Spleen (tissue), 11 donors: ENCODE measurements around the gene MYO9A. TPM values are rescaled to one million over a fixed set of nuclear protein-coding genes. Genes with fewer than 3 reads are reported as not detected.

Experiments used
- DNase-seq: peaks from one replicate; pipeline ENCODE4 v3.0.0-alpha.2; 2020
- H3K27ac ChIP-seq, 8 donors: fragments of 200-600 bp; sonication (generic) in 7 of 8; 1 replicate in 4 of 8; 2 replicates in 4 of 8; pipeline versions ENCODE4 v1.5.0 to v1.8.0; 2016 to 2021; ENCODE audit warnings: inconsistent platforms in 4 of 8, mild to moderate bottlenecking in 4 of 8, moderate library complexity in 1 of 8
- H3K27me3 ChIP-seq, 7 donors: fragments of 200-600 bp; sonication (generic) in 6 of 7; replicated peaks in 1 of 7; 1 replicate in 4 of 7; 2 replicates in 3 of 7; pipeline versions ENCODE4 v1.5.0 to v1.8.0; 2016 to 2021; ENCODE audit warnings: inconsistent platforms in 3 of 7, mild to moderate bottlenecking in 1 of 7
- H3K36me3 ChIP-seq, 6 donors: fragments of 200-600 bp; sonication (generic) in 5 of 6; 1 replicate in 4 of 6; 2 replicates in 2 of 6; pipeline versions ENCODE4 v1.5.0 to v1.8.0; 2016 to 2021; ENCODE audit warnings: inconsistent platforms in 2 of 6
- H3K4me1 ChIP-seq, 6 donors: fragments of 200-600 bp; sonication (generic) in 5 of 6; 1 replicate in 3 of 6; 2 replicates in 3 of 6; pipeline versions ENCODE4 v1.5.0 to v1.8.0; 2016 to 2021; ENCODE audit warnings: inconsistent platforms in 3 of 6
- H3K4me3 ChIP-seq, 8 donors: fragments of 200-600 bp; sonication (generic) in 7 of 8; 1 replicate in 4 of 8; 2 replicates in 4 of 8; pipeline versions ENCODE4 v1.5.0 to v1.8.0; 2016 to 2021; ENCODE audit warnings: inconsistent platforms in 4 of 8, mild to moderate bottlenecking in 4 of 8, moderate library complexity in 2 of 8
- H3K9me3 ChIP-seq, 8 donors: fragments of 200-600 bp; sonication (generic) in 7 of 8; 1 replicate in 4 of 8; 2 replicates in 4 of 8; pipeline versions ENCODE4 v1.5.0 to v1.8.0; 2016 to 2021; ENCODE audit warnings: inconsistent platforms in 4 of 8
- CTCF ChIP-seq, 11 experiments: fragments of 200-600 bp in 7 of 11; fragments of 450-650 bp in 4 of 11; sonication (generic) in 4 of 11; IDR thresholded peaks in 8 of 11; conservative IDR thresholded peaks in 3 of 11; 1 replicate in 7 of 11; 2 replicates in 4 of 11; pipeline versions ENCODE4 v1.4.0 to v1.8.0; 2016 to 2021; ENCODE audit warnings: antibody characterized with exemption in 11 of 11, inconsistent platforms in 4 of 11, mild to moderate bottlenecking in 1 of 11
- POLR2A ChIP-seq, 3 donors: fragments of 450-650 bp; IDR thresholded peaks; one replicate each; pipeline ENCODE4 v1.5.1; 2017; ENCODE audit warnings: antibody characterized with exemption in 3 of 3, mild to moderate bottlenecking in 1 of 3
- POLR2AphosphoS5 ChIP-seq, 3 donors: sonication (generic); formaldehyde crosslinking; IDR thresholded peaks; one replicate each; pipeline ENCODE4 v1.5.1; 2017; ENCODE audit warnings: antibody characterized with exemption in 3 of 3
- WGBS, 5 donors: extraction: QIAGEN DNeasy Blood & Tissue Kit in 3 of 5; methylation state at CpG; one replicate each; pipeline versions ENCODE4 v1.1.5 to v1.1.7; 2013 to 2018; 5-methylcytosine and 5-hydroxymethylcytosine counted together
- intact Hi-C: fragments of 100-400 bp; cut with DNase I; formaldehyde crosslinking; loops from one replicate; pipeline ENCODE4 v1.15.0; 2023; ENCODE audit warnings: low total_unique reads
- polyA plus RNA-seq, 3 donors: library from polyadenylated mRNA; stranded (reverse); fragments of 200-250 nt; gene quantifications; one replicate each; pipeline ENCODE4 v1.2.1, GENCODE V29; 2013
- total RNA-seq, 7 donors: library from RNA; depleted of rRNA in 3 of 7; stranded (reverse); fragments of >200 nt in 3 of 7; fragmentation: NEBNext Ultra II Directional in 4 of 7; extraction: Animal tissue kit (Norgen Biotek cat#: 25700) in 4 of 7; gene quantifications; one replicate each; pipeline versions ENCODE4 v1.1.0 to v1.2.1, GENCODE V29; 2016 to 2021
- donor health status: healthy with polysubstance abuse.
- donor health status: DM: no; HTN: no; CAD: no; lungs with moderate emphysema.
- donor health status: DM: no; HTN: no; CAD: no.
- donor health status: Bipolar disorder and iron deficiency.
- donor health status: healthy.
- donor health status: DM: no; HTN: no; CAD: no.
- donor health status: DM: yes; HTN: yes; CAD: no.

Gene MYO9A
- total and polyA plus RNA-seq, 10 donors = 1.7 to 80.9 (median 50.9) TPM

- Histone ChIP-seq H3K4me3 (no peak overlapping the region), H3K27me3 (no peaks in the 10 kb centered on the region), H3K36me3 (peaks cover 0 to 76% (median 27%) of the 10 kb centered on the region in 6 donors), H3K9me3 (no peaks in the 10 kb centered on the region), H3K4me1 (no peaks in the 10 kb centered on the region), H3K27ac (no peak overlapping the region)
- TF ChIP-seq POLR2A (IDR thresholded peaks at IDR 0.05) = no peak
- no peak for TF ChIP-seq POLR2AphosphoS5 (IDR thresholded peaks at IDR 0.05)
- TF ChIP-seq CTCF (IDR thresholded peaks at IDR 0.05 in 8 of 11, conservative IDR thresholded peaks at IDR 0.05 in 3 of 11) = no peak
- intact Hi-C loops = no loop called here
- no peak for DNase-seq
Measured at GRCh38 chr15:71889385-71889784, 228.6 kb downstream of the MYO9A start.

GRCh38 chr15:71888797-71889196, 229.2 kb downstream of the MYO9A start:
- 84 to 92% (median 90%) methylated on average over 1 of the region's 1 CpG for WGBS, 5 donors
- intact Hi-C loops = no loop called here
- peaks cover 0 to 74% (median 27%) of the 10 kb centered on the region in 6 donors for H3K36me3 ChIP-seq

GRCh38 chr15:71885390-71885789, 232.6 kb downstream of the MYO9A start:
- intact Hi-C loops = no loop called here
- no peak overlapping the region for H3K4me3 ChIP-seq
- H3K9me3 ChIP-seq = no peaks in the 10 kb centered on the region
- H3K27me3 ChIP-seq = no peaks in the 10 kb centered on the region
- no peak for DNase-seq
- H3K4me1 ChIP-seq = no peaks in the 10 kb centered on the region
- H3K36me3 ChIP-seq = peaks cover 0 to 85% (median 25%) of the 10 kb centered on the region in 6 donors
- TF ChIP-seq POLR2AphosphoS5 (IDR thresholded peaks at IDR 0.05) = no peak
- TF ChIP-seq CTCF (IDR thresholded peaks at IDR 0.05 in 8 of 11, conservative IDR thresholded peaks at IDR 0.05 in 3 of 11) = no peak
- no peak for TF ChIP-seq POLR2A (IDR thresholded peaks at IDR 0.05)
- no peak overlapping the region for H3K27ac ChIP-seq
- WGBS, 5 donors = 92 to 96% (median 94%) methylated on average over 6 of the region's 6 CpGs

More at GRCh38 chr15:71888797-71889196, 229.2 kb downstream of the MYO9A start:
- Histone ChIP-seq H3K27ac (no peak overlapping the region), H3K9me3 (no peaks in the 10 kb centered on the region), H3K4me3 (no peak overlapping the region), H3K27me3 (no peaks in the 10 kb centered on the region), H3K4me1 (no peaks in the 10 kb centered on the region)
- no peak for DNase-seq
- TF ChIP-seq POLR2AphosphoS5 (IDR thresholded peaks at IDR 0.05) = no peak
- TF ChIP-seq CTCF (IDR thresholded peaks at IDR 0.05 in 8 of 11, conservative IDR thresholded peaks at IDR 0.05 in 3 of 11) = no peak
- TF ChIP-seq POLR2A (IDR thresholded peaks at IDR 0.05) = no peak

GRCh38 chr15:71883447-71883846, 234.5 kb downstream of the MYO9A start:
- H3K27me3 ChIP-seq = no peaks in the 10 kb centered on the region
- H3K4me1 ChIP-seq = no peaks in the 10 kb centered on the region
- no peak for DNase-seq
- 81 to 97% (median 90%) methylated on average over 1 of the region's 1 CpG for WGBS, 5 donors
- no peak overlapping the region for H3K27ac ChIP-seq
- intact Hi-C loops = no loop called here
- no peak for TF ChIP-seq POLR2AphosphoS5 (IDR thresholded peaks at IDR 0.05)
- TF ChIP-seq CTCF (IDR thresholded peaks at IDR 0.05 in 8 of 11, conservative IDR thresholded peaks at IDR 0.05 in 3 of 11) = no peak
- TF ChIP-seq POLR2A (IDR thresholded peaks at IDR 0.05) = no peak
- peaks cover 3 to 85% (median 37%) of the 10 kb centered on the region in 6 donors for H3K36me3 ChIP-seq
- H3K9me3 ChIP-seq = no peaks in the 10 kb centered on the region
- no peak overlapping the region for H3K4me3 ChIP-seq
